ENCODE data around the gene ZFAND3.

Gene ZFAND3

DNA sequence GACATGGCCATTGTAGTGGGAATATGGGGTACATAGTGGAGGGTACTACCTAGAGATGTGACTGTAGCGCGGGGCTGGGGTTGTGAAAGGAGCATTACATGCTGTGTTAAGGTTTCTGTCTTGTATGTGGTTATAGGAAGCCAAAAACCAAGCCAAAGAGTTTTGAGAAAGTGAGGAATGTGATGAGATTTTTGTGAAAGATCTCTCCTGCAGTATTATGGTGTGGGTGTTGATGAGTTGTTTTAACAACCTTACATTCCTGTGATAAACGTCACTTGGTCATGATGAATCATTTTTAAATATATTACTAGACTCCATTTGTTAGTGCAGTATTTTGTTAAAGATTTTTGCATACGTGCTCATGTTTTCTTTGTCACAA, 48.9 kb downstream of the ZFAND3 start:
- H3K4me3 ChIP-seq, result no peak overlapping the region
- no peak overlapping the region for H3K27ac ChIP-seq
- DNase-seq (ENCODE audit: low spot score), result no peak
- TF ChIP-seq, protein P1, sequence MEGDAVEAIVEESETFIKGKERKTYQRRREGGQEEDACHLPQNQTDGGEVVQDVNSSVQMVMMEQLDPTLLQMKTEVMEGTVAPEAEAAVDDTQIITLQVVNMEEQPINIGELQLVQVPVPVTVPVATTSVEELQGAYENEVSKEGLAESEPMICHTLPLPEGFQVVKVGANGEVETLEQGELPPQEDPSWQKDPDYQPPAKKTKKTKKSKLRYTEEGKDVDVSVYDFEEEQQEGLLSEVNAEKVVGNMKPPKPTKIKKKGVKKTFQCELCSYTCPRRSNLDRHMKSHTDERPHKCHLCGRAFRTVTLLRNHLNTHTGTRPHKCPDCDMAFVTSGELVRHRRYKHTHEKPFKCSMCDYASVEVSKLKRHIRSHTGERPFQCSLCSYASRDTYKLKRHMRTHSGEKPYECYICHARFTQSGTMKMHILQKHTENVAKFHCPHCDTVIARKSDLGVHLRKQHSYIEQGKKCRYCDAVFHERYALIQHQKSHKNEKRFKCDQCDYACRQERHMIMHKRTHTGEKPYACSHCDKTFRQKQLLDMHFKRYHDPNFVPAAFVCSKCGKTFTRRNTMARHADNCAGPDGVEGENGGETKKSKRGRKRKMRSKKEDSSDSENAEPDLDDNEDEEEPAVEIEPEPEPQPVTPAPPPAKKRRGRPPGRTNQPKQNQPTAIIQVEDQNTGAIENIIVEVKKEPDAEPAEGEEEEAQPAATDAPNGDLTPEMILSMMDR (IDR thresholded peaks at IDR 0.05), result no peak

GRCh38 chr6:37871616-37872372, 52.3 kb downstream of the ZFAND3 start:
- DNase-seq (ENCODE audit: low spot score), result no peak
- TF ChIP-seq, protein P1 (IDR thresholded peaks at IDR 0.05), result no peak
- Histone ChIP-seq H3K4me3 (no peak overlapping the region), H3K27ac (no peak overlapping the region)

DNA sequence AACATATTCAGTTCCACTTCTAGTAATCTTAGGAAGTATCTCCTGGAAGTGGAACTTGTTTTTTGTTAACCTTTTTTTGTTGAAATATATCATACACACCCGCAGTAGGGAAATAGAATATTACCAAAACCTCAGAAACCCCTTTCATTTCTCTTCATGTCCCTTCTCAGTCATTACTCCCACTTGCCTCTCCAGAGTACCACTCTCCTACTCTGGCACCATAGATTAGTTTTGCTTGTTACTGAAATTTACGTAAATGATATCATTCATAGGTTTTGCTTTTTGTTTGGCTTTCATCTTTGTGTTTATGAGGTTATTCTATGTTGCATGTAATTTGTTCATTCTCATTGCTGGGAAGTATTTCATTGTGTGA, 52.8 kb downstream of the ZFAND3 start:
- no peak overlapping the region for H3K27ac ChIP-seq
- TF ChIP-seq, protein P1 (IDR thresholded peaks at IDR 0.05), result no peak
- no peak for DNase-seq (ENCODE audit: low spot score)
- H3K4me3 ChIP-seq, result no peak overlapping the region

- Histone ChIP-seq H3K27ac (no peak overlapping the region), H3K4me3 (no peak overlapping the region)
- DNase-seq (ENCODE audit: low spot score), result no peak
- TF ChIP-seq, protein P1 (IDR thresholded peaks at IDR 0.05), result no peak
These were observed 55.2 kb downstream of the ZFAND3 start for GRCh38 chr6:37874726-37875125.

DNA sequence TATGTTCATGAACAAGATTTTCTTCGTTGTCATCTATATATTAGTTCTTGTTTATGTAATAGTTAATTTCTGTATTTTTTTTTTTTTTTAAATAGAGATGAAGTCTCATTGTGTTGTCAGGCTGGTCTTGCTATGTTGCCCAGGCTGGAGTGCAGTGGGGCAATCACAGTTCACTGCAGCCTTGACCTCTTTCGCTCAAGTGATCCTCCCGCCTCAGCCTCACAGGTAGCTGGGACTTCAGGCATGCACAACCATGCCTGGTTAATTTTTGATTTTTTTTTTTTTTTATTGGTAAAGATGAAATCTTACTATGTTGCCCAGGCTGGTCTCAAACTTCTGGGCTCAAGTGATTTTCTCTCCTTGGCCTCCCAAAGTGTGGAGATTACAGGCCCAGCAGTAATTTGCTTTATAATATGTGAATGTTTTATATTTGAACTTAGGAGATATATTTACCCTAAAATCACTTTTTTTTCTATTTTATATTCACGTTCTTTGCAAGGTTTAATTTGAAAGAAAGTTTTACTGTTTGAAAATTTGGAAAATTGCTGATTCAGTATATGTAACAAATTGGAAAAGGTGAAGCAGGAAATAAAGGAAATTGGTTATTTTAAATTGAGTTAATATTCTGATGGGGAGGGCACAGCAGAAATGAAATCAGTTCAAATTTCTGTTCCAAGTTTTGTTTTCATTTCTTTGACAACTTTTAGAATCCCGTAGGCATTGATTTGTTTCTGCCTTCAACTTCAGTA, 56.2 kb downstream of the ZFAND3 start:
- H3K4me3 ChIP-seq, result no peak overlapping the region
- no peak for DNase-seq (ENCODE audit: low spot score)
- TF ChIP-seq, protein P1 (IDR thresholded peaks at IDR 0.05), result no peak
- no peak overlapping the region for H3K27ac ChIP-seq

- H3K4me3 ChIP-seq, result no peak overlapping the region
- DNase-seq (ENCODE audit: low spot score), result no peak
- H3K27ac ChIP-seq, result no peak overlapping the region
- TF ChIP-seq, protein P1 (IDR thresholded peaks at IDR 0.05), result no peak
These were observed 57.3 kb downstream of the ZFAND3 start for GRCh38 chr6:37876843-37877242.
